GM10248 (cell line): ENCODE data around the gene C9orf152.

Experiments
- CTCF ChIA-PET: fragments of 300-600 bp; sonication (Branson Sonifier 250); formaldehyde crosslinking; extraction: SDS; loops from one replicate; lab custom pipeline; 2021; ENCODE audit warnings: antibody characterized with exemption; lab: Yijun Ruan, JAX
- POLR2A ChIA-PET: fragments of 350-650 bp; sonication (Branson Sonifier 250); formaldehyde crosslinking; extraction: SDS; loops from one replicate; lab custom pipeline; 2020; ENCODE audit warnings: antibody characterized with exemption; lab: Yijun Ruan, JAX
- DNase-seq: peaks from one replicate; pipeline ENCODE4 v3.0.0; 2012; ENCODE audit errors: extremely low spot score
- CTCF ChIP-seq: IDR thresholded peaks from 2 replicates; pipeline ENCODE4 v1.5.1; 2012; ENCODE audit warnings: mild to moderate bottlenecking, low read depth; ENCODE audit errors: extremely low read depth, missing control alignments, control extremely low read depth

Gene C9orf152

GRCh38 chr9:110220809-110221208 is 12.8 kb upstream of the C9orf152 start:
- DNase-seq, result no peak
- ChIA-PET CTCF (interaction anchor here (1.3 kb wide), 1 partner anchor 10 kb away, joined by 3 read pairs; no protein-coding TSS in a partner anchor), POLR2A (no interaction called here)
- no peak for TF ChIP-seq CTCF

- DNase-seq, result peak; percentile 41
- CTCF ChIA-PET, result interaction anchor here (1.0 to 2.9 kb wide), 13 partner anchors 8 to 316 kb away, joined by 3 to 24 read pairs (median 4); no protein-coding TSS in a partner anchor
- POLR2A ChIA-PET, result no interaction called here
- peak; percentile 70 for TF ChIP-seq CTCF
Observed at GRCh38 chr9:110217656-110218099, 9.7 kb upstream of the C9orf152 start.

- POLR2A ChIA-PET, result no interaction called here
- CTCF ChIA-PET, result interaction anchor here (0.9 to 3.7 kb wide), 9 partner anchors 8 to 312 kb away, joined by 3 to 18 read pairs (median 4); no protein-coding TSS in a partner anchor
- no peak for TF ChIP-seq CTCF
- no peak for DNase-seq
Observed at GRCh38 chr9:110214586-110215355, 6.8 kb upstream of the C9orf152 start.

GRCh38 chr9:110214090-110214489 is 6.1 kb upstream of the C9orf152 start:
- POLR2A ChIA-PET, result no interaction called here
- TF ChIP-seq CTCF, result no peak
- CTCF ChIA-PET, result interaction anchor here (1.1 to 3.7 kb wide), 8 partner anchors 8 to 311 kb away, joined by 3 to 18 read pairs (median 4); no protein-coding TSS in a partner anchor
- DNase-seq, result no peak

GRCh38 chr9:110213413-110214044 is 5.6 kb upstream of the C9orf152 start:
- TF ChIP-seq CTCF, result no peak
- CTCF ChIA-PET, result interaction anchor here (1.6 to 3.7 kb wide), 4 partner anchors 9 to 311 kb away, joined by 4 to 18 read pairs (median 6); no protein-coding TSS in a partner anchor
- POLR2A ChIA-PET, result no interaction called here
- DNase-seq, result no peak

- no peak for TF ChIP-seq CTCF
- POLR2A ChIA-PET, result interaction anchor here (0.6 kb wide), 1 partner anchor 1189 kb away, joined by 6 read pairs; no protein-coding TSS in a partner anchor
- DNase-seq, result no peak
- CTCF ChIA-PET, result interaction anchor here (1.3 kb wide), 1 partner anchor 8 kb away, joined by 4 read pairs; no protein-coding TSS in a partner anchor
Observed at GRCh38 chr9:110207071-110207641, 803 bp downstream of the C9orf152 start.
